Naive B cell (primary cell): ENCODE measurements around the gene EDC4. TPM values are rescaled to one million over a fixed set of nuclear protein-coding genes. Genes with fewer than 3 reads are reported as not detected.
"Not testable (repeated sequence)": the region's sequence is repeated elsewhere in the genome, so short reads cannot be mapped to it uniquely, and the experiment has no call there.

Experiments
- ATAC-seq, 2 donors: fragments of 150-1000 bp; cut with Tn5 transposase; 2 replicates each; pipeline ENCODE4 v1.10.0; 2021; ENCODE audit warnings: low read depth in 2 of 2, mild to moderate bottlenecking in 2 of 2, moderate library complexity in 2 of 2
- DNase-seq: peaks from one replicate; pipeline ENCODE4 v3.0.0; 2022
- H3K27ac Mint-ChIP-seq, 6 donors: one replicate each; pipeline ENCODE4 v1.8.0; 2020 to 2022; ENCODE audit warnings: mild to moderate bottlenecking in 6 of 6, mixed read lengths in 6 of 6, moderate library complexity in 5 of 6, inconsistent platforms in 2 of 6
- H3K27me3 Mint-ChIP-seq, 3 donors: one replicate each; pipeline ENCODE4 v1.8.0; 2021 to 2022; ENCODE audit warnings: mixed read lengths in 3 of 3, mild to moderate bottlenecking in 1 of 3
- H3K36me3 Mint-ChIP-seq, 2 donors: one replicate each; pipeline ENCODE4 v1.8.0; 2020 to 2022; ENCODE audit warnings: mixed read lengths in 2 of 2, inconsistent platforms in 1 of 2, mild to moderate bottlenecking in 1 of 2
- H3K4me1 Mint-ChIP-seq, 3 donors: one replicate each; pipeline ENCODE4 v1.8.0; 2020 to 2022; ENCODE audit warnings: mixed read lengths in 3 of 3, inconsistent platforms in 1 of 3, mild to moderate bottlenecking in 1 of 3, moderate library complexity in 1 of 3
- H3K4me3 Mint-ChIP-seq, 8 donors: one replicate each; pipeline ENCODE4 v1.8.0; 2020 to 2022; ENCODE audit warnings: mild to moderate bottlenecking in 8 of 8, mixed read lengths in 8 of 8, moderate library complexity in 8 of 8, inconsistent platforms in 2 of 8
- H3K9me3 Mint-ChIP-seq, 7 donors: one replicate each; pipeline ENCODE4 v1.8.0; 2020 to 2022; ENCODE audit warnings: mixed read lengths in 7 of 7, mild to moderate bottlenecking in 5 of 7, inconsistent platforms in 2 of 7, moderate library complexity in 1 of 7
- polyA plus RNA-seq, 6 donors: library from polyadenylated mRNA; unstranded; fragments of 300-500 nt; fragmentation: Illumina TruSeq; gene quantifications; one replicate each; pipeline ENCODE4 v1.2.3, GENCODE V29; 2021; ENCODE audit warnings: low read depth in 6 of 6

Gene EDC4, protein sequence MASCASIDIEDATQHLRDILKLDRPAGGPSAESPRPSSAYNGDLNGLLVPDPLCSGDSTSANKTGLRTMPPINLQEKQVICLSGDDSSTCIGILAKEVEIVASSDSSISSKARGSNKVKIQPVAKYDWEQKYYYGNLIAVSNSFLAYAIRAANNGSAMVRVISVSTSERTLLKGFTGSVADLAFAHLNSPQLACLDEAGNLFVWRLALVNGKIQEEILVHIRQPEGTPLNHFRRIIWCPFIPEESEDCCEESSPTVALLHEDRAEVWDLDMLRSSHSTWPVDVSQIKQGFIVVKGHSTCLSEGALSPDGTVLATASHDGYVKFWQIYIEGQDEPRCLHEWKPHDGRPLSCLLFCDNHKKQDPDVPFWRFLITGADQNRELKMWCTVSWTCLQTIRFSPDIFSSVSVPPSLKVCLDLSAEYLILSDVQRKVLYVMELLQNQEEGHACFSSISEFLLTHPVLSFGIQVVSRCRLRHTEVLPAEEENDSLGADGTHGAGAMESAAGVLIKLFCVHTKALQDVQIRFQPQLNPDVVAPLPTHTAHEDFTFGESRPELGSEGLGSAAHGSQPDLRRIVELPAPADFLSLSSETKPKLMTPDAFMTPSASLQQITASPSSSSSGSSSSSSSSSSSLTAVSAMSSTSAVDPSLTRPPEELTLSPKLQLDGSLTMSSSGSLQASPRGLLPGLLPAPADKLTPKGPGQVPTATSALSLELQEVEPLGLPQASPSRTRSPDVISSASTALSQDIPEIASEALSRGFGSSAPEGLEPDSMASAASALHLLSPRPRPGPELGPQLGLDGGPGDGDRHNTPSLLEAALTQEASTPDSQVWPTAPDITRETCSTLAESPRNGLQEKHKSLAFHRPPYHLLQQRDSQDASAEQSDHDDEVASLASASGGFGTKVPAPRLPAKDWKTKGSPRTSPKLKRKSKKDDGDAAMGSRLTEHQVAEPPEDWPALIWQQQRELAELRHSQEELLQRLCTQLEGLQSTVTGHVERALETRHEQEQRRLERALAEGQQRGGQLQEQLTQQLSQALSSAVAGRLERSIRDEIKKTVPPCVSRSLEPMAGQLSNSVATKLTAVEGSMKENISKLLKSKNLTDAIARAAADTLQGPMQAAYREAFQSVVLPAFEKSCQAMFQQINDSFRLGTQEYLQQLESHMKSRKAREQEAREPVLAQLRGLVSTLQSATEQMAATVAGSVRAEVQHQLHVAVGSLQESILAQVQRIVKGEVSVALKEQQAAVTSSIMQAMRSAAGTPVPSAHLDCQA (N-terminal part only)
- polyA plus RNA-seq, result 10 to 100 TPM in 5 of 6 donors, 1 to 10 TPM in 1; 6.7 to 28.6 (median 20.2) TPM

DNA sequence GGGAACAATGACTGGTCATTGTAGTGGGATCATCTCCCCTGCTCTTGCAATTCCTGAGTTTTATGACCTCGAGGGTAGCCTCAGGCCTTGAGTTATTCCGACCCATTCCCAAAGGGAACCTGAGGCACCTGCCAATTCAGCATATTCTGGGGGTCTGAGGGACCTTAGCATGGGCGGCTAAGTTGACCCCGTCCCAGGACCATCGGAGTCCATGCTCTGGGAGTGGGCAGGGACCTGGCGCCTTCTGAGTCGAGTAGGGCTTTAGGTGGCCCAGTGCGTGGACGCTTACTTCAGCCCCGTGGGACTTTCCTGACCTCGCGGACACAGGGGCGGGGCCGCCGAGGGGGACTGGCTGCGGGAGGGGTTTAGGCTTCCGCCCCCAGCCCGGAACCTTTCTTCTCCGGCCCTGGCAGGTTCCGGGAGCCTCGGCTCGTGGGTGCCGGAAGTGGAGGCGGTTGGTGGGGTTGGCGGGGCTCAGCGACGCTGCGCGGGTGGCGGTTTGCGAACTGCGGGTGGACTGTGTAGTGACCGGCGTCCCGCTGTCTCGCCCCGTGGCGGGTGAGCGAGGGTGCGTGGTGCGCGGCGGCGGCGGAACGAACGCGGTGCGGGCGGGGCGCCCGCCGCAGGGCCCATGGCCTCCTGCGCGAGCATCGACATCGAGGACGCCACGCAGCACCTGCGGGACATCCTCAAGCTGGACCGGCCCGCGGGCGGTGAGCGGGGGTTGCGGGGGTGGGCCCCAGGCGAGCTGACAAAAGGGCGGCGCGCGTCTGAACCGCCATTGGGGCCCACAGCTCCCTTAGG, at the start of gene EDC4:
Gene EDC4 (plus strand): TSS at position 422 of the 804 bp plus-strand sequence. CDS start 210 bp downstream, at position 632.
- DNase-seq, result peak; percentile 81
- peaks cover 31 to 38% (median 38%) of the 10 kb centered on the region in 3 donors for H3K4me1 Mint-ChIP-seq
- H3K9me3 Mint-ChIP-seq, result no peaks in the 10 kb centered on the region
- no peaks in the 10 kb centered on the region for H3K27me3 Mint-ChIP-seq
- H3K4me3 Mint-ChIP-seq, result peak within 1 kb of the TSS; percentile 89 to 95 (median 91)
- peak; percentile 95 to 98 for ATAC-seq
- H3K27ac Mint-ChIP-seq, result peak within 1 kb of the TSS; percentile 84 to 90 (median 88)
- H3K36me3 Mint-ChIP-seq, result peaks cover 0 to 4% of the 10 kb centered on the region in 2 donors

DNA sequence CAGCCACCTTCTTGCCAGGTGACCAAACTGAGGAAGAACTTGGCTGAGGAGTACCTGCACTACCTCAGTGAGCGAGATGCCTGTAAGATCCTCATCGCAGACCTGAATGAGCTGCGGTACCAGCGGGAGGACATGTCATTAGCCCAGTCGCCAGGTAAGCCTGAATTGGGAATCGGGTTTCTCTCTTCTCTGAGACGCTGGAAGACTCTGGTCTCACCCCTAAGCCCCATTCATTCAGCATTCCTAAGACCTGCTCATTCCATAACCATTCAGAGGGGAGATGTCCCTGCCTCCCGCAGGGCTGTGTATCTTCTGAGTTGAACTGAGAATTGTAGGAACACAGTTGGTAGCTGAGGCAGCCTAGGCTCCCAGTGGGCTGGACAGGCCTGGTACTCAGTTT, 47.7 kb upstream of the EDC4 start:
- ATAC-seq, result no peak
- peak overlapping the region in 1 of 6 donors; percentile 57 for H3K27ac Mint-ChIP-seq
- H3K27me3 Mint-ChIP-seq, result no peaks in the 10 kb centered on the region
- no peaks in the 10 kb centered on the region for H3K9me3 Mint-ChIP-seq
- H3K4me1 Mint-ChIP-seq, result peaks cover 0 to 5% (median 3%) of the 10 kb centered on the region in 3 donors
- no peak for DNase-seq
- peaks cover 0 to 7% of the 10 kb centered on the region in 2 donors for H3K36me3 Mint-ChIP-seq
- H3K4me3 Mint-ChIP-seq, result no peak overlapping the region

DNA sequence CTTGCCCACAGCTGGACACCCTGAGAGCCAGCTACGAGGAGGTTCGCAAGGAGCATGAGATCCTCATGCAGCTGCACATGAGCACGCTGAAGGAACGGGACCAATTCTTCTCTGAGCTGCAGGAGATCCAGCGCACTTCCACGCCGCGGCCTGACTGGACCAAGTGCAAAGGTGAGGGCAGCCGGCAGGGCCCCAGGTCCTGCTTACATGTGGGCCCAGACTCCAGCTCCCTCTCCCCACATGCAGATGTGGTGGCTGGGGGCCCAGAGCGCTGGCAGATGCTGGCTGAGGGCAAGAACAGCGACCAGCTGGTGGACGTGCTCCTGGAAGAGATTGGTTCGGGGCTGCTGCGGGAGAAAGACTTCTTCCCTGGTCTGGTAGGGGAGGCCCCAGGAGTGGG, 46.9 kb upstream of the EDC4 start:
- Mint-ChIP-seq H3K4me3 (no peak overlapping the region), H3K4me1 (peaks cover 0 to 5% (median 3%) of the 10 kb centered on the region in 3 donors), H3K27me3 (no peaks in the 10 kb centered on the region), H3K9me3 (no peaks in the 10 kb centered on the region), H3K27ac (no peak overlapping the region), H3K36me3 (peaks cover 0 to 8% of the 10 kb centered on the region in 2 donors)
- no peak for ATAC-seq
- no peak for DNase-seq

DNA sequence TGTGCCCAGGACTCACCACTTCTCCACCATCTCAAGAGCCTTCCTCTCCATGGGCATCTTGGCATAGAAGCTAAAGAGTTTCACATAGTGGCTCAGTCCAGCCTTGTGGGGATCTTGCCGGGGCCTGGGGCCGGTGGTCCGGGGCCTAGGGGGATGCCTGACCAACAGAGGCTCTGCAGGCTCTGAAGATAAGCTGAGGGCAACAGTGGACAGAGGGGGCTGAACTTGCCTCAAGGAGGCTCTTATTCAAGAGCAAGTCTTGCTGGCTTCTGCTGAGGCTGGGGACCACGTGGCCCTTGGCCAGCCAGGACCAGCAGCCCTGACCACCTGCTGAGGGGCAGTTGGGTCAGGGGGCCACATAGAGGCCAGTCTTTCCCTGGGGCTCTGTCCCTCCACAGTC, 44.2 kb upstream of the EDC4 start:
- Mint-ChIP-seq H3K27me3 (no peaks in the 10 kb centered on the region), H3K27ac (no peak overlapping the region), H3K9me3 (no peaks in the 10 kb centered on the region), H3K4me3 (no peak overlapping the region), H3K4me1 (peaks cover 8 to 20% (median 14%) of the 10 kb centered on the region in 3 donors), H3K36me3 (peaks cover 0 to 8% of the 10 kb centered on the region in 2 donors)
- no peak for ATAC-seq
- no peak for DNase-seq

DNA sequence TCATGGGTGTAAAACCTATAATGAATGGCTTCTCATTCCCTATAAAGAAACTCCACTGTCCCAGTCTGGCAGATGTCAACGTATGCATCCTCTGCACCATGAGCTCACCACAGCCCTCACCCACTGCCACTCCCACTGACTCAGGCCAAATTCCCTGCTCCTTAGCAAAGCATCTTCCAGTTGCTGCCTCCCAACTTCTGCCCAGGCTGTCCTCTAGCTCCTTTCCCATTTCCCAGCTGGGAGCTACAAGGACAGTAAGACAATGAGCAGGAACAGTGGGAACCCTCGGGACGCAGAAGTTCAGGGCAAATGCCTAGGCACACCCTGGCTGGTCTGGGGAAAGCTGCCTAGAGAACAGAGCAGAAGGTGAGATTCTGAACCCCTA, 39.8 kb upstream of the EDC4 start:
- H3K4me3 Mint-ChIP-seq, result peak overlapping the region; percentile 93 to 98 (median 95)
- H3K27ac Mint-ChIP-seq, result peak overlapping the region in 1 of 6 donors; percentile 75
- no peaks in the 10 kb centered on the region for H3K9me3 Mint-ChIP-seq
- H3K27me3 Mint-ChIP-seq, result no peaks in the 10 kb centered on the region
- ATAC-seq (no peak), DNase-seq (no peak)
- H3K36me3 Mint-ChIP-seq, result peaks cover 0 to 8% of the 10 kb centered on the region in 2 donors
- H3K4me1 Mint-ChIP-seq, result peaks cover 13 to 24% (median 17%) of the 10 kb centered on the region in 3 donors

DNA sequence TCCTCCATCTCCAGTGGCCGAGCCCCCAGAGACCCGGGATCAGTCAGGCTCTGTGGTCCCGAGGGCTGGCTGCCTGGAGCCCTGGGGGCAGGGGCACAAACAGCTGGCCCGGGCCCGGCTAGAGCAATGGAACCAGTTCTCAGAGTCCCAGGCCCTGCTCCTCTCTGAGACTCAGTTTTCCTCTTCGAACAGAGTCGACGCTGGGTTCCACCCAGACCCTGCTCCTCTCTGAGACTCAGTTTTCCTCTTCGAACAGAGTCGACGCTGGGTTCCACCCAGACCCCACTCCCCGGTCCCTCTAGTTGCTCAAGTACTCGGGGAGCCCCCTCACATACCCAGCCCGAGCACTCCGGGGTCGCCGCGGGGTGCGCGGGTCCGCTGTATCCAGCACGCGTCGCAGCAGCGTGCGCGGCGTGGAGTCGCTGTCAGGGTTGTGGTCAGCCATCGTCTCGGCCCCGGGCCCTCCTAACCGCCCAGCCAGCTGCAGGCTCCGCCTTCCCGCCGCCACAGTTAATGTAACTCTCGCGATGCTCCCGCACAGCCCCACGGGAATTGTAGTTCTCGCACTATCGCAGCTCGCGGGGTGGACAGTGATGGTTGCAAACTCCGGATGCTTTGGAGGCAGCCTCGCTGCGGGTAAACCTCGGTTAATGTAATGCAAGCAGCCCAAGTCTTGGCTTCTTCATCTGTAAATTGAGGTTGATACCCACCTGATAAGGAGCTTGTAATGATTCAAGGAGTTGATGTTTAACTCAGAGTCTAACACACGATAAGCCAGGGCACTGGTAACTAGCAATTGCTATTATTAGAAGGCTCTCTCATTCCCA, 39.2 kb upstream of the EDC4 start:
- Mint-ChIP-seq H3K4me1 (peaks cover 13 to 24% (median 17%) of the 10 kb centered on the region in 3 donors), H3K36me3 (peaks cover 0 to 8% of the 10 kb centered on the region in 2 donors), H3K27me3 (no peaks in the 10 kb centered on the region), H3K27ac (peak overlapping the region in 4 of 6 donors; percentile 75 to 89 (median 82)), H3K4me3 (peak overlapping the region; percentile 93 to 98 (median 95)), H3K9me3 (no peaks in the 10 kb centered on the region)
- ATAC-seq (peak; percentile 100), DNase-seq (peak; percentile 87)

DNA sequence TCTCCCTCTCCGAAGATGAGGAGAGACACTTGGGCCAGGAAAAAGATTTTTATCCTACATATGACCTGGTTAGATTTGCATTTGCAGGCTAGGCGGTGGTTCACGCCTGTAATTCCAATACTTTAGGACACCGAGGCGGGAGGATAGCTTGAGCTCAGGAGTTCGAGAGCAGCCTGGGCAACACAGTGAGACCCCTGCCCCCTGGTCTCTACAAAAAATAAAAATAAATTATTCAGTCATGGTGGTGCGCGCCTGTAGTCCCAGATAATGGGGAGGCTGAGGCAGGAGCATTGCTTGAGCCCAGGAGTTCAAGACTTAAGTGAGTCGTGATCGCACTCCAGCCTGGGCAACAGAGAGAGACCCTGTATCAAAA, 38.6 kb upstream of the EDC4 start:
- peak overlapping the region; percentile 93 to 98 (median 95) for H3K4me3 Mint-ChIP-seq
- peaks cover 13 to 24% (median 17%) of the 10 kb centered on the region in 3 donors for H3K4me1 Mint-ChIP-seq
- peak overlapping the region in 1 of 6 donors; percentile 85 for H3K27ac Mint-ChIP-seq
- no peaks in the 10 kb centered on the region for H3K27me3 Mint-ChIP-seq
- peaks cover 0 to 8% of the 10 kb centered on the region in 2 donors for H3K36me3 Mint-ChIP-seq
- DNase-seq (no peak), ATAC-seq (no peak)
- no peaks in the 10 kb centered on the region for H3K9me3 Mint-ChIP-seq

DNA sequence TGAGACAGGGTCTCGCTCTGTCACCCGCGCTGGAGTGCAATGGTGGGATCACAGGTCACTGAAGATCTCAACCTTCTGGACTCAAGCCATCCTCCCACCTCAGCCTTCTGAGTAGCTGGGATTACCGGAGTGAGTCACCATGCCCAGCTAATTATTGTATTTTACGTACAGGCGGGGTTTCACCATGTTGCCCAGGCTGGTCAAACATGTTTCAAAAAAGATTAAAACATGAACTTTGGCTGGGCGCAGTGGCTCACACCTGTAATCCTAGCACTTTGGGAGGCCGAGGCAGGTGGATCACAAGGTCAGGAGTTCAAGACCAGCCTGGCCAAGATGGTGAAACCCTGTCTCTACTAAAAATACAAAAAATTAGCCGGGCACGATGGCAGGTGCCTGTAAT, 35.7 kb upstream of the EDC4 start:
- not testable (repeated sequence) for H3K9me3 Mint-ChIP-seq, DNase-seq, H3K36me3 Mint-ChIP-seq, H3K4me3 Mint-ChIP-seq, ATAC-seq, H3K27me3 Mint-ChIP-seq, H3K27ac Mint-ChIP-seq
- H3K4me1 Mint-ChIP-seq, result peaks cover 20 to 23% (median 21%) of the 10 kb centered on the region in 3 donors

DNA sequence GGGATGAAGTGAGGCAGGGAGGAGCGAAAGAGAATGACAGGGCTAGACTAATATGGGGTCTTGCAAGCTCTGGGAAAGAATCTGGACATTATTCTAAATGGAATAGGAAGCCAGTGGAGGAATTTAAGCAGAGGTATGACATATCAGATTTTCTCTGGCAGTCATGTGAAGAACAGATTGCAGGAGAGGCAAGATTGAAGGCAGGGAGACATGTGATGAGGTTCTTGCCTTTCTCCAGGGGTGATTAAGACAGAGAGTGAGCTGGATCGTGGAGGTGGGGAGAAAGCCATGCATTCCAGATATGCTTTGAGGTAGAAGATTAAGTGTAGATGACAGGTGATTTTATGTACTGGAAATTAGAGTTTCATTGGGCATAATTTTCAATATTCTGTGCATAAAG, 35.0 kb upstream of the EDC4 start:
- Mint-ChIP-seq H3K36me3 (no peaks in the 10 kb centered on the region), H3K27ac (no peak overlapping the region), H3K4me3 (peak overlapping the region in 2 of 8 donors; percentile 45 to 67), H3K27me3 (no peaks in the 10 kb centered on the region), H3K9me3 (no peaks in the 10 kb centered on the region), H3K4me1 (peaks cover 18 to 21% (median 18%) of the 10 kb centered on the region in 3 donors)
- DNase-seq (no peak), ATAC-seq (no peak)

DNA sequence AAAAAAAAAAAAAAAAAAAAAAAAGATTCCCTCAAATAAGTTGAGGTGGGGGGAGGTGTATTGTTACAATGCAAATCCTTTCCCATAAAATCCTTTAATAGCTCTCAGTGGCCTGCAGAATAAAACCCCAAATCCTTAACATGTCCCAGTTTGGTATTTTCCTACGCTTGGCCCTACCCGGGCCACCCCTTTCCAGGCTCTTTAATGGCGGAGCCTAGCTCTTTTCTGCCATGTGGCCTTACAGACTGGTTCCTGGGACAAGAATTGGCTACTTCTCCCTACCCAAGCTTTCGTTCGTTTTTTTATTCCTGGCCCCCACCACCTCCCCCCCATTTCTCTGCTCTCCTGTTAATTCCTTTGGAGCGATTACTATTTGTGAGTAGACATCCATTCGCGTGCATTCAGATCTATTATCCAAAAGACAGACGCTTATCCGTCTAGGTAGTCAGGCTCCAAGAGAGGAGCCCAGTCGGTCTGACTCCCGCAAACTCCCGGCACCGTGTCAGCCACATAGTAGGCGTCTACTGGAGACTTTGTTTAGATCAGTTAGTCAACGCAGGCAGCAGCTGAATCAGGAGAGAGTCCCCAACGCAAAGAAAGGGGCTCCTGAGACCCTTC, 31.5 kb upstream of the EDC4 start:
- peak overlapping the region; percentile 47 to 98 (median 96) for H3K4me3 Mint-ChIP-seq
- H3K4me1 Mint-ChIP-seq, result peaks cover 35 to 41% (median 40%) of the 10 kb centered on the region in 3 donors
- no peaks in the 10 kb centered on the region for H3K36me3 Mint-ChIP-seq
- no peaks in the 10 kb centered on the region for H3K9me3 Mint-ChIP-seq
- peak overlapping the region in 3 of 6 donors; percentile 89 to 98 (median 94) for H3K27ac Mint-ChIP-seq
- ATAC-seq, result no peak
- DNase-seq, result no peak
- no peaks in the 10 kb centered on the region for H3K27me3 Mint-ChIP-seq

DNA sequence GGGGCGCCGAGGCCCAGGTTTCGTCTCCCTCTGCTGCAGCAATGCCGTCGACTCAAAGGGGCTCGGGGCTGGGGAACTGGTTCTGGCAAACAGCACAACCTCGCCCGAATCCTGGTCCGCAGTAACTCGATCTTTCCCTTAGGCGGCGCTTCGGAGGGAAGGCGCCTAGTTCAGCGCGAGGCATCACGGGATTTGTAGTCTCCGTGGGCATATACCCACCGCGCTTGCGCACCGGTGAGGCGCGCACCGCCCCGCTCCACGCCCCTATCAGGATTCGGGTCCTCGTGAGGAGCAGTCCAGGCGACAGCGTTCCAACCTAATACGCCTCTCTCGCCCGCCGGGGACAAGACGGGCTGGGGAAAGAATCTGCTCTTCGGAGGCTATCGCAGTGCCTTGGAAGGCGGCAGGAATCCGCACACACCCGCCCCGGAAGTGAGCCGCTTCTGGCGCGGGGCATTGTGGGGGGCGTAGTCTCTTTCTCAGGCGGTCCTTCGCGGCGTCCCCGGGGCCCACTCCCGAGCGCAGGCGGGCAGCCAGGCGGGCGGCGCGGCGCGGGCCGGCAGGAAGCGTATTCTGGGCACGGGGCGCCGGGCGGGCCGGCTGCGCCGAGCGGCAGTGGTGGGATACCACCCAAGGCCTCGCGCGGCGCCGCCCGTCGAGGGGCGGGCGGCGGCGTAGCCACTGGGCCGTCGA, 30.9 kb upstream of the EDC4 start, which contains the start of gene THAP11:
Gene THAP11 (plus strand): TSS at position 505 of the 693 bp plus-strand sequence. CDS start 235 bp downstream, outside the sequence.
- peak; percentile 53 to 58 for ATAC-seq
- Mint-ChIP-seq H3K9me3 (no peaks in the 10 kb centered on the region), H3K27me3 (no peaks in the 10 kb centered on the region), H3K36me3 (no peaks in the 10 kb centered on the region), H3K4me3 (peak within 1 kb of the TSS; percentile 95 to 98 (median 97)), H3K27ac (peak within 1 kb of the TSS; percentile 89 to 98 (median 94)), H3K4me1 (peaks cover 35 to 41% (median 40%) of the 10 kb centered on the region in 3 donors)
- peak; percentile 96 for DNase-seq
